Stimulated activated CD4-positive, alpha-beta T cell treated with anti-CD3 and anti-CD28 coated beads, Interleukin-4, amount 100 ng/mL, for 48 hours (primary cell): ENCODE measurements around the gene DDX27.

Experiments
- DNase-seq, 2 donors: peaks; one replicate each; pipeline ENCODE4 v3.0.0-alpha.2; 2020; ENCODE audit warnings: low read depth in 2 of 2

The DDX27 gene

GRCh38 chr20:49278036-49278817, 59.0 kb downstream of the DDX27 start, which contains the start of gene ZNFX1:
TSS of gene ZNFX1 (minus strand) at chr20:49278057. CDS start at chr20:49275839, 2,218 bp downstream.
- peak; percentile 98 for DNase-seq

DNA sequence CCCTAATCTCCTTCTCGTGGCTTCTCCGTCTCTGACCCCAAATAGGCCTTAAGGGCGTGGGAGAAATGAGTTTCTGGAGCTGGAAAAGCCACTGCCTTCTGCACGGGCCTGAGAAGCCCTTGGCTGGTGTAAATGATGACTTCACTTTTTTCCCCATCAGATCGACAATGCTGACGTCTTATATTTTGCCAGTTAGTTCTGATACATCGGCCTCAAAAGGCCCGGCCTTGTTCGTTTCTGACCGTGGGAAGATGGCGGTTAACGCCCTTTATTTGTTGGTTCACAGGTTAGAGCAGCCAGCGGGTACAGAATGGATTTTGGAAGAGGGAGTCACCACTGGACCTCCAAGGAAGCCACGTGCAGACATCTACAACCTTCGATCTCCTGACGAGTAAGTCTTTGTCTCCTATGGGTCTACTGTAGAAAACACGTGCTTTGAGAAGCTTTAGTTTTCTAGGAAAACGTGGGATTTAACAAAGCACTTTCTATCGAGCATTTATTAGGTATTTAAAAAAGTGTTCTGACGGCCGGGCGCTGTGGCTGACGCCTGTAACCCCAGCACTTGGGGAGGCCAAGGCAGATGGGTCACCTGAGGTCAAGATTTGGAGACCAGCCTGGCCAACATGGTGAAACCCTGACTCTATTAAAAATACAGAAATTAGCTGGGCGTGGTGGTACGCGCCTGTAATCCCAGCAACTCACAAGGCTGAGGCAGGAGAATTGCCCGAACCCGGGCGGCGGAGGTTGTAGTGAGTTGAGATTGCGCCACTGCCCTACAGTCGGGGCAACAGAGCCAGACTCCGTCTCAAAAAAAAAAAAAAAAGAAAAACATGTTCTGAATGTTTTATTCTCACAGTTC, 59.8 kb downstream of the DDX27 start:
- no peak for DNase-seq

DNA sequence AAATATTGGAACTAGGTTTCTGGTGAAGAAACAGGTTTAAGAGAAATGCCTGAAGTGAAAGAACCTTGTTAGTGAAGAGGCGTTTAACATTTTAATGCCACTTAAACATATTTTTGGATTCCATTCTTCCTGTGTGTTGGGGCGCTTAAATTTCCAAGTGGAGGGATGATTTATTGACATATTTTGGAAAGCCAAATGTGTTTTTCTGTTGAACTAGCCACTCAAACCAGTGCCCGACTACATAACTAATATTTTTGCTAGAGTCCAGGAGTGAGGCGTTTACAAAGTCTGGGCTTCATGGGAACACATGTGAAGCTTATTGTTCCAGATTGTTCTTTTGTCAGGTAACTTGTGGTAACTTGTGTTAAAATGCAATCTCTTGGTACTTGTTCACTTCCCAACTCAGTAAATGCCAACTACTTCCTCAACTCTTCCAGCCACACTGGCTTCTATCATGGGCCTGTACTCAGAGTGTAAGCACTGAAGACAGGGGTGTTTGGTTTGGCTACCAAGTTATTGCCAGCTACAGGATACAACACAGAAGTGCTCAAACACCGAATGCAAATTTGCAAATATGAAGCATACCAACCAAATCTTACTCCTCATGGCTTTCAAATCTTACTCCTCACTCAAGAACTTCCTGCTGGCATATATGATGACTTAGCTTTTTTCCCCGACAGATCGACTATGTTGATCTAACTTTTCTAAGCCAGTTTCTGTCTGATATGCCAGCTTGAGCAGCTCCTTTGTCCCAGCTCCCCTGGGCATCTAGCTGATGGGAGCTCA, 60.7 kb downstream of the DDX27 start:
- no peak for DNase-seq

- DNase-seq = no peak
These were observed 61.3 kb downstream of the DDX27 start for GRCh38 chr20:49280463-49281058.

- DNase-seq = no peak
These were observed 62.1 kb downstream of the DDX27 start for GRCh38 chr20:49281059-49281912.

DNA sequence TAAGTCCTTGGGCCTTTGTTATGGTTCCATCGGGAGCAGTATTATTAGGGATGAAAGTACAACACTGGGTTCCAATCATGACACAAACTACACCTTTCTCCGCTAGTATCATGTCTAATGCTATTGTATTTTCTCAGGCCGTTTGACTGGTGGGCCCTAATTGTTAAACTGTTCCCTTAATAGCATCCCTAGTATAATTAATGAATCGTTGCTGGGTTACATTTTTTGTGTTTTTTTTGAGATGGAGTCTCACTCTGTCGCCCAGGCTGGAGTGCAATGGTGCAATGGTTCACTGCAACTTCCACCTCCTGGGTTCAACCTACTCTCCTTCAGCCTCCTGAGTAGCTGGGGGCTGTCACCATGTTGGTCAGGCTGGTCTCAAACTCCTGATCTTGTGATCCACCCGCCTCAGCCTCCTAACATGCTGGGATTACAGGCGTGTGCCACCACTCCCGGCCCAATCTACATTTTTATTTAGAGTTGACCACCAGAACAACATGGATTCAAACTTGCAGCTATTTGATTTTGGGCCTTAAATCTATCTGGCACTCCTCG, 62.8 kb downstream of the DDX27 start:
- no peak for DNase-seq

DNA sequence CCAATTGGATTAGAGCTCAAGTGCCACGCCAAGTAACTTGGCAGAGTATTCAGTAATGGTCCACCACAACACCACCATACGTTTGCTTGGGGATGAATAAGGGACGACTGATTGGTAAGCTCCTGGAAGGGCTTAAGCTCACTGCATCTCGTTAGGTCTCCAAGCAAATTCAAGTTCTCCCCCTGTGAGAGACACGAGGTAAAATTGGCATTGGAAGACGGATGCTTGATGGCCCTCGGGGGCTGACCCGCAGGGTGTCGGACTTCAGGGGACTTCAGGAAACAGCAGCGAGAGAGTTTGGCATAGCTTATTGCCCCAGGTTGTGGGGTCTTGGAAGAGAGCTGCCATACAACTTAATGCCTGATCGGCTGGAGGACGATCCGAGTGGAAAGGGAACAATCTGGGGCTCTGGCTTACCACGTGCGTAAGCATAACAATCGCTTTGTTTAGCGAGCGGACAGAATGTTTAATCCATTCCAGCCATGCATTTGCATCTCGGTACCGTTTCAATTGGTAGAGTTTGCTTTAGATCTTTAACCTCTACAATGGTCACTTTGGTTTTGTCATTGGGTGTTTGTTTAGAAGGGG, 63.5 kb downstream of the DDX27 start:
- DNase-seq = no peak

GRCh38 chr20:49283176-49283702, 64.0 kb downstream of the DDX27 start:
- DNase-seq = no peak

GRCh38 chr20:49283703-49284625, 64.7 kb downstream of the DDX27 start:
- no peak for DNase-seq

GRCh38 chr20:49284818-49285217, 65.6 kb downstream of the DDX27 start:
- no peak for DNase-seq

DNA sequence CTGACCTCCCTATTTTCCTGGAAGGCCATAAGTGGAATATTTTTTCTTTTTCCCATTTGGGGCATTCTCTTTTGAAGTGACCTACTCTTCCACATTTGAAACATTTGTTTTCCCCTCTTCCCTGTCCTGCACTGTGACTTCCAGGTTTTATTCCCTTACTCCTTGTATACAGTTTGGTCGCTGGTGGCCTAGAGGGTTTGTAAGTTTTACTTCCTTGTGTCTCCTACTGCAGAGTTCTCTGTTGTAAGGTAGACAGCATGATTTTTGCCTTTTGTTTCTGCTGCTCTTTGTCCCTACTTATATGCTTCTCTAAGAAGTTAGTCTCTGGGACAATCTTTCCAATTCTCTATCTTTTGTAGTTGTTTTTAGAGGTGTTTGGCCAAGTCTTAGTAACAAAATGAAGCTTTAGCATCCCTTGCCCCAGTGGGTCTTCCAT, 66.0 kb downstream of the DDX27 start:
- no peak for DNase-seq

- no peak for DNase-seq
These were observed 66.7 kb downstream of the DDX27 start for GRCh38 chr20:49285813-49286494.

DNA sequence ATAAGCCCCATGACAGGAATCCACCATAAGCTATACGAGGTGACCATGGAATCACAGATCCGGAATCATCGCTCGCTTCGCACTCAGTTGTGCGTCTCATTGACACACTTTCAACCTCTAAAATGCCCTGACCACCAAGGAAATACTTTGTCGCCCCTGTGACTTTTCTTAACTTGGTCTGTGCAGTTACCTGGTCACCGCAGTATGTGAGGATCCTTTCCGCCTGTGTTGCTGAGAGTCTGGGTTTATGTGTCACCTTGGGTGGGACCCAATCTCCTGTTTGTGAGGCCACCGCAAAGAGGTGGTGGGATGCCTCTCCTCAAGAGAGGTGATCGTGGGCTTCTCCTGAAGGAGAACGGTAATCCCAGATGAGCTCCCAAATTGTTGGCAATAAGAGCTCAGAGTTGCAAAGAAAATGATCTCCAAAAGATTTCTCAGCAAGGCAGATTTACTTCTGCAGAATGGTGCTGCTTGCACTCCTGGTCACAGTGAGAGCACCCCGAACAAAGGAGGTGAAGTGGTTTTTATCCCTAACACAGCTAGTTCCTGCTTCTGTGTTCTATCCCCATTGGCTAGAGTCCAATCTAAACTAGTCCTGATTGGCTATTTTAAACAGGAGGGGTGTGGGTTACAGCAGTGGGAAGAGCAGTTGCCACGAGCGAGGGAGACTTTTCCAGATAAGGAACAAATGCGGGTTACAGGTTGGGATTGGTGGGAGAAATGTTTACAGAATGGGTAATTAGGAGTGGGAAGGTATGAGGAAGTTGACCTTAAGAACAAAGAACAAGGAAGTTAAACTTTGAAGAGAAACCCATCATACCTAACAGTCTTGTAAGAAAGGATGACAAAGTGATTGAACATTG, 67.7 kb downstream of the DDX27 start:
- DNase-seq = no peak

- no peak for DNase-seq
These were observed 68.5 kb downstream of the DDX27 start for GRCh38 chr20:49287555-49288249.

- DNase-seq = no peak
These were observed 69.1 kb downstream of the DDX27 start for GRCh38 chr20:49288250-49288751.
